ENCODE measurements around the gene MGMT.

DNA sequence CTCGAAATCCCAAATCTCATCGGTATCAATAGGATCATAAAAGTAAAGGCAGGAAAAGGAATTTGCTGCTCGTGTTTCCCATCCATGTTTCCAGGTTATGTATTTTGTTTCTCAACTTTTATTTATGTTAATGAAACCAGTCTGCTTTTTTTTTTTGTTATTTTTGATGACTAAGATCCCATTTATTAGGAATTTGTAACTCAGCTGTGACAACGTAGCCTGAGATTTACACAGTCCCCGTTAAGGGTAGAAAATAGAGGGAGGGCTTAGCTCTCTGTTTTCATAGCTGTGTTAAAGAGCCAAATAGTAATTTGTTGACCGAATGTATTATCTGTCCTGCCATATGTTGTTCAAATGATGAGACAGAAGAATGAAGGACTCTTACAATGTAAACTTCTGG, 164.0 kb downstream of the MGMT start:
- TF ChIP-seq MAFK (IDR thresholded peaks at IDR 0.05; ENCODE audit: low read depth, low read length) (no peak), USF2 (IDR thresholded peaks at IDR 0.05; ENCODE audit: low read depth, low read length) (no peak), NFE2L2 (IDR thresholded peaks at IDR 0.05; ENCODE audit: low read depth, low read length) (no peak), RCOR1 (IDR thresholded peaks at IDR 0.05; ENCODE audit: insufficient replicate concordance, low read length) (no peak)
- TF ChIP-seq, protein P1, sequence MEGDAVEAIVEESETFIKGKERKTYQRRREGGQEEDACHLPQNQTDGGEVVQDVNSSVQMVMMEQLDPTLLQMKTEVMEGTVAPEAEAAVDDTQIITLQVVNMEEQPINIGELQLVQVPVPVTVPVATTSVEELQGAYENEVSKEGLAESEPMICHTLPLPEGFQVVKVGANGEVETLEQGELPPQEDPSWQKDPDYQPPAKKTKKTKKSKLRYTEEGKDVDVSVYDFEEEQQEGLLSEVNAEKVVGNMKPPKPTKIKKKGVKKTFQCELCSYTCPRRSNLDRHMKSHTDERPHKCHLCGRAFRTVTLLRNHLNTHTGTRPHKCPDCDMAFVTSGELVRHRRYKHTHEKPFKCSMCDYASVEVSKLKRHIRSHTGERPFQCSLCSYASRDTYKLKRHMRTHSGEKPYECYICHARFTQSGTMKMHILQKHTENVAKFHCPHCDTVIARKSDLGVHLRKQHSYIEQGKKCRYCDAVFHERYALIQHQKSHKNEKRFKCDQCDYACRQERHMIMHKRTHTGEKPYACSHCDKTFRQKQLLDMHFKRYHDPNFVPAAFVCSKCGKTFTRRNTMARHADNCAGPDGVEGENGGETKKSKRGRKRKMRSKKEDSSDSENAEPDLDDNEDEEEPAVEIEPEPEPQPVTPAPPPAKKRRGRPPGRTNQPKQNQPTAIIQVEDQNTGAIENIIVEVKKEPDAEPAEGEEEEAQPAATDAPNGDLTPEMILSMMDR (conservative IDR thresholded peaks at IDR 0.05; ENCODE audit: low read depth, low read length), result no peak

Data from IMR-90 (cell line).